ENCODE measurements around the gene SEC14L1.
"Not testable (repeated sequence)": the region's sequence is repeated elsewhere in the genome, so short reads cannot be mapped to it uniquely, and the experiment has no call there.

SEC14L1 gene

DNA sequence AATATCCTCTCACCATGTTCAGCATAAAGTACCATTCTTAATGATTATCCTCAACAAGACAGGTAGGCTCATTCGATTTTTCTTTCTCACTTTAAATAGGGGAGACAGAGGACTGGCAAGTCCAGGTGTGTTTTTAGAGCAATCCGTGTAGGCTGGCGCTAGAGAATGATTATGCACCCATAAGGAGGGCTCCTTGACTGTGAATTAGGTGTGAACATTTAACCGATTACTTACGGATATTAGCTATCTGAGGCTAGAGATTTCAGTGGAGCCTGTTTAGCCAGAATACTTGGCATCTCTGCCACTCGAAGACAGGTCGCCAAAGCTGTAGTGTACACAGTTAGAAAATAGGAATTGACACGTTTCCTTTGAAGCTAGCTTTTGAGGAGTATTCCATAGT is 1.9 kb downstream of the SEC14L1 start:
- DNase-seq (ENCODE audit: low spot score in 2 of 2) (no peak), ATAC-seq (ENCODE audit: low read depth) (no peak)
- Mint-ChIP-seq H3K4me1 (peaks cover 46% of the 10 kb centered on the region), H3K9me3 (peaks cover 2% of the 10 kb centered on the region), H3K27ac (peak overlapping the region; percentile 89), H3K36me3 (peaks cover 16% of the 10 kb centered on the region), H3K27me3 (no peaks in the 10 kb centered on the region), H3K4me3 (peak overlapping the region; percentile 76)

DNA sequence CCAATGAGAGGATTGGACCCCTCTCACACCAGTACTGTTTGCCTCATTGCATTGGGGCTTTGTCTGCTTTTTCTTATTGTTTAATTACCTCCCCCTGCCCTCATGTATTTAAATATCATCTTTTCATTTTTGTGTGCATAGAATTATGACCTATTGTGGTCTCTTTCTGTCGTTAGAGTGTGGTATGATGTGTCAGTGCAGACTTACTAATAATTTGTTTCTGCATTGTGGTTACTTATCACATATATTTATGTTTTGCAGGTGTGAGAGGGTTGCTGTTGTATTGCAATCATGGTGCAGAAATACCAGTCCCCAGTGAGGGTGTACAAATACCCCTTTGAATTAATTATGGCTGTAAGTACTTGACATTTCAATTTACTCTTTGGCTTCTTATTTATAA is 2.5 kb downstream of the SEC14L1 start:
- Mint-ChIP-seq H3K36me3 (peaks cover 16% of the 10 kb centered on the region), H3K27me3 (no peaks in the 10 kb centered on the region), H3K9me3 (peaks cover 2% of the 10 kb centered on the region), H3K4me1 (peaks cover 45% of the 10 kb centered on the region), H3K27ac (no peak overlapping the region), H3K4me3 (peak overlapping the region; percentile 30)
- DNase-seq (ENCODE audit: low spot score in 2 of 2) (no peak), ATAC-seq (ENCODE audit: low read depth) (no peak)

DNA sequence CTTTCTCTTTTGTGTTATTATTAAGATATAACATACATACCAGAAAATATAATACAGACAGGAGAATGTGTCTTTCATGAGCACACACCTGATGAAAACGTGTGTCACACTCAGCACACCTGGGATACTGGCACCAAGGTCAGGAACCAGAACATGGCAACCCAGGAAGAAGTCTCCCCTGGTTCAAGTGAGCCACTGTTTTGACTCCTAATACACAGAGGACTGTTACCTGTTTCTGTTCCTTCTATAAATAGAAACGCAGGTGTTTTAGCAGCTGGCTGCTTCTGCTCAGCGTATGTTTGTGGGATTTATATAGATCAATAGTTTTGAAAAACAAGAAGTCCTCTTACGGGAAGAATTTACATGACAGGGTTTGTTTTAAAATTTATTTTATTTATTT is 3.5 kb downstream of the SEC14L1 start:
- Mint-ChIP-seq H3K4me3 (peak overlapping the region; percentile 44), H3K27me3 (no peaks in the 10 kb centered on the region), H3K4me1 (peaks cover 52% of the 10 kb centered on the region), H3K9me3 (no peaks in the 10 kb centered on the region), H3K36me3 (peaks cover 23% of the 10 kb centered on the region), H3K27ac (peak overlapping the region; percentile 89)
- DNase-seq (ENCODE audit: low spot score in 2 of 2), result no peak
- ATAC-seq (ENCODE audit: low read depth), result no peak

DNA sequence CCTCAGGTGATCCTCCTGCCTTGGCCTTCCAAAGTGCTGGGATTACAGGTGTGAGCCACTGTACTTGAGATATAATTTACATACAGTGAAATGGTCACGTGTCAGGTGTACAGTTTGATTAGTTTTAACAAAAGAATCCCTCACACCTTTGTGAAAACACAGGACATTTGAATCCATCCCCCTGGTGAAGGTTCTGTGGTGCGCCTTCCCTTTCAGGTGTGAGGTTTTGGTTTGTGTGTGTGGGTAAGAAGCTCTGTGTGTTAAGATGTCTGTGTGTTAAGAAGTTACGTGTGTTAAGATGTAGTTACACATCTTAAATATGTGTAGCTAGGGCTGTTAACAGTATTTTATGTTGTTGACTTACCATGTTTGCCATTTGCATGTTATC is 4.4 kb downstream of the SEC14L1 start:
- Mint-ChIP-seq H3K27ac (peak overlapping the region; percentile 89), H3K9me3 (no peaks in the 10 kb centered on the region), H3K36me3 (peaks cover 26% of the 10 kb centered on the region), H3K27me3 (no peaks in the 10 kb centered on the region), H3K4me1 (peaks cover 50% of the 10 kb centered on the region), H3K4me3 (peak overlapping the region; percentile 62)
- no peak for ATAC-seq (ENCODE audit: low read depth)
- DNase-seq (ENCODE audit: low spot score in 2 of 2), result no peak

DNA sequence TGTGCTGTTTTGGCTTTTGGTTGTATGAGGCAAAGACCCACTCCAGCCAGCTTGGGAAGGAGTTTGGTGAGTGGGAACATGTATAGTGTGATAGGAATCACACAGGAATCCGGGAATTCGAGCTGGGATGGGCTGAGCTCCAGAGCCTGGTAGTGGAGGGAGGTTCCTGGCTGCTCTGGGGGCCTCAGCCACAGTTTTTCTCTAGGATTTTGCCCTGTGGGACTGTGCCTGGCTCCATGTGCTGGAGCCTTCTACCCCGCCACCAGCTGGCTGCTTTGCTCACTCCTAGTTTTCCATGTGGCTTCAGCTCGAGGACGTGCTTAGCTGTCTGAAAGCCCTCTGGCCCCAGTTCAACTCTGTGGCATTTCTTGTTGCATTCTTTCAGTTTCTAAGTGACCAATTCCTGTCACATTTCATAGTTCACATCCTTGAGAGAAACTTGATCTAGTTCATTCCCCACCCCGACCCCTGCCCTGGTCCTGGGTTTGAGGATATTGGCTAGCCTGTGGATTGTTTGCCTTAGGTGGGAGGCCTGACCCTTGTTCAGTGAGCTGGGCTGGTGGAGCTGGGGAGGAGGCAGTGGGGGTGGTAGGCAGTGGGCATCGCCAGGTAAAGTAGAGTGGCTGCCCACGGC is 5.0 kb downstream of the SEC14L1 start:
- Mint-ChIP-seq H3K27ac (peak overlapping the region; percentile 89), H3K4me3 (peak overlapping the region; percentile 73), H3K4me1 (peaks cover 52% of the 10 kb centered on the region), H3K27me3 (no peaks in the 10 kb centered on the region), H3K36me3 (peaks cover 31% of the 10 kb centered on the region), H3K9me3 (no peaks in the 10 kb centered on the region)
- ATAC-seq (ENCODE audit: low read depth), result no peak
- no peak for DNase-seq (ENCODE audit: low spot score in 2 of 2)

DNA sequence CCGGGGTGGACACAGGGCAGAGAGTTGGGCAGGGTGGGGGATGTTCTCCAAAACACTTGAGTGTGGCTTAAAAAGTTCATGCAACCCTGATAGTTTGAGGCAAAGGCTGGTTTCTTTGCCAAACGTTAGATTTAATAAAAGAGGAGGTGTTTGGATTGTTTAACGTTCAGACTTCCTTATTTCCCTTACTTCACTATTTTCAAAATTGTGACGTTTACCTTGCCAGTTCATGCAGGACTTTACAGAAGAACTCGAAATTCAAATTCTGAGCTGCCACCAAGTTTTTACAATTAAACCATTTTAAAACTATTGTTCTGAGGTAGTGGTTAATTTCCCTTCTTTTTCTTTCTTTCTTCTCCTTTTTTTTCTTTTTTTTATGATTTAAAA is 5.5 kb downstream of the SEC14L1 start:
- ATAC-seq (ENCODE audit: low read depth), result peak; percentile 28

DNA sequence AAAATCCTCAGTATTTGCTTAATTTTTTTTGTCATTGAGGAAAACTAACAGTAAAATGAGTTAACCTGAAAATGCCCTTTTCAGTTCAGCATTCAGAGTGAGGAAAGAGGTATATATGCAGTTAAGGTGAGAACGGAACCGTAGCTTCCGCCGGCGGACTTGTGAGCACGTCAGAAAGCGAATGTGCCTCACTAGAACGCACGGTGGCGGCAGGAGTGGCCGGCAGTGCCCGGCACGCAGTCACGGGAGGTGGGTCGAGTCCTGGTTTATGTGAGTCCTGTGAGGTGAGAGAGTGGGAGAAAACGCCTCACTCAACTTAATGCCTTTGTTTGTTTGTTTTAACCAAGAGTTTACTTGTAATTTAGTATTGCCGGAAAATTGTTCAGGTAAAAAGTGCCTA is 6.1 kb downstream of the SEC14L1 start:
- no peak for DNase-seq (ENCODE audit: low spot score in 2 of 2)
- Mint-ChIP-seq H3K4me1 (peaks cover 53% of the 10 kb centered on the region), H3K36me3 (peaks cover 38% of the 10 kb centered on the region), H3K9me3 (no peaks in the 10 kb centered on the region), H3K27me3 (no peaks in the 10 kb centered on the region), H3K27ac (peak overlapping the region; percentile 82), H3K4me3 (peak overlapping the region; percentile 86)
- ATAC-seq (ENCODE audit: low read depth), result peak; percentile 56

More for the DNA sequence above, 5.5 kb downstream of the SEC14L1 start:
- H3K4me3 Mint-ChIP-seq, result peak overlapping the region; percentile 73
- DNase-seq (ENCODE audit: low spot score in 2 of 2), result no peak
- peak overlapping the region; percentile 89 for H3K27ac Mint-ChIP-seq
- H3K9me3 Mint-ChIP-seq, result no peaks in the 10 kb centered on the region
- H3K27me3 Mint-ChIP-seq, result no peaks in the 10 kb centered on the region
- H3K4me1 Mint-ChIP-seq, result peaks cover 53% of the 10 kb centered on the region
- H3K36me3 Mint-ChIP-seq, result peaks cover 36% of the 10 kb centered on the region

DNA sequence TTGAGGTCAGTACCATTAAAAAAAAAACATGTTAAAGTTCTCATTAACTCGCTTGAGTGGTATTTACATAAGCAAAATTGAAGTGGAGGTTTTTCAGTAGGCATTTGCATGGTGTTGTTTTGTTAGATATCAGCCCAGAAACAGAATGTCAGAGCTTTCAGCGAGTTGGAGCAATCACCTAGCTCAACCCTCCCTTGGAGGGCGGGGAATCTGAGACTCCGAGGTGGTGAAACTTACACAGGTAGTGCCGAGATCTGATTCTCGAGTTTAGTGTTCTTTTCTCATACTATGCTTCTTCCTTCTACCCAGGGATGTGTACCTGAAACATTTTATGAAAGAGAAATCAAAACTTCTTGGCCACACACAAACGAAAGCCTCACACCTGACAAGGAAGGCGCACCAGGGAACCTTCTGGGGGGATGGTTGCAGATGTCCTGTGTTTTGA is 6.6 kb downstream of the SEC14L1 start:
- DNase-seq (ENCODE audit: low spot score in 2 of 2) (no peak), ATAC-seq (ENCODE audit: low read depth) (peak; percentile 45)
- H3K27me3 Mint-ChIP-seq, result no peaks in the 10 kb centered on the region
- peaks cover 38% of the 10 kb centered on the region for H3K36me3 Mint-ChIP-seq
- H3K27ac Mint-ChIP-seq, result peak overlapping the region; percentile 82
- H3K4me3 Mint-ChIP-seq, result peak overlapping the region; percentile 86
- H3K9me3 Mint-ChIP-seq, result no peaks in the 10 kb centered on the region
- H3K4me1 Mint-ChIP-seq, result peaks cover 50% of the 10 kb centered on the region

DNA sequence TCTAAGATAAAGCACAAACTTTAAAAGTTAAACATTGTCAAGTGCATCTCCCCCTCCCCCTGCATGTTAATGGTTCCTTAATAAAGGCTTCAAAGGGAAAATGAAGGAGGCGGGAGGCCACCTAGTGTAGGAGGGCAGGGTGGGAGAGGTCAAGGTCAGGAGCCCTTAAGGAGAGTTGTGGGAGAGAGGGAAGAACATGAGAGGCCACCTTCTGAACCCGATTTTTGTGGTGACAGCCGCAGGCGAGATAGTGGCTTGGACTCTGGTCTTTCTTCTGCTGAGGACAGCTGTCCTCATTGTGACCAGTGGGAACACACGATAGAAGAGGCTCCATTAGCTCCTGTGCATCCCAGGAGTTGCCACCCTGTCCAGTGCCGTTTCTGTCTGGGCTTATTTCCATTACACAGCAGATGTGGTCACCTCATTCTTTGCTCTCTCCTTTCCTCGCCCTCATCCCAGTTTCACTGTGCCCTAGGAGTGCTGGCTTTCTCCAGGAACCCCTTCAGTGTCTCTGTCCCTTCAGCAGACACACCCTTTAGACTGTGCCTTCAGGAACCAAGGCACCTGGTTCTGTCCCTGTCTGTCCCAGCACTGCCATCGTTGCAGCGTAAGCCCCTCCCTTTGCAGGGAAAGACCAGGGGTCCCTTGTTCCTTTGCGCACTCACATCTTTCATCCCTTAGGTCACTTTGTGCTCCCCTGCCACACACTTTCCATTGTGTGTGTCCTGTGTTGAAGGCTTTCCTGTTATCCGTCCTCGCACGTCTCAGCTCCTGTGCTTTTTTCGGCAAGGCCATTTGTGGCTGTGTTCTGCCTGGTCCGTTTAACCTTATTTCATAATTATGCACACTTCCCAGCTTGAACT is 7.5 kb downstream of the SEC14L1 start:
- ATAC-seq (ENCODE audit: low read depth) (no peak), DNase-seq (ENCODE audit: low spot score in 2 of 2) (no peak)
- Mint-ChIP-seq H3K36me3 (peaks cover 35% of the 10 kb centered on the region), H3K4me1 (peaks cover 47% of the 10 kb centered on the region), H3K27me3 (no peaks in the 10 kb centered on the region), H3K4me3 (no peak overlapping the region), H3K9me3 (no peaks in the 10 kb centered on the region), H3K27ac (peak overlapping the region; percentile 59)

DNA sequence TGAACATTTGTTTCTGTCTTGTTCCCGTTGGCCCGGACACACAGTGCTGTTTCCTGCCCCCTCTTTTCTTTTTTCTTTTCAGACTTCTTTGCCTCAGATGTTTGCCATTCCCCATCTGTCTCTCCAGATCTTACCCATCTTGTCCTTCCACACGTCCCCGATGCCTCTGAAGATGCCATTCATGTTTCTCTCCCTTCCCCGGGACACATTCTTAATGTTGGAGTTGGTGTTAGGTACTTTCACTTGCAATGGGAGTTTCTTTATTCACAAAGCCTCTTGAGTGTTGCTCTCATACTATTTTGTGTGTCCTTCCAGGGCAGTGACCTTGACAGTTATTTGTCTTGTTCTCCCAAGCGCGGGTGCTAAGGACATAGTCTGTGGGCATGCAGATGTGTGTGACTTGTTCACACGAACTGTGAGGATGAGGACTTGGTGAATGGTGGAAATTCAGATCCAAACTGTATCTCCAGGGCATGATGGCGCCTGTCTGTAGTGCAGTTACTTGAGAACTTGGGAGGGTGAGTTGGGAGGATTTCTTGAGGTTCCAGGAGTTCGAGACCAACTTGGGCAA is 8.3 kb downstream of the SEC14L1 start:
- Mint-ChIP-seq H3K4me1 (peaks cover 42% of the 10 kb centered on the region), H3K4me3 (no peak overlapping the region), H3K9me3 (no peaks in the 10 kb centered on the region), H3K36me3 (peaks cover 35% of the 10 kb centered on the region), H3K27me3 (no peaks in the 10 kb centered on the region), H3K27ac (peak overlapping the region; percentile 59)
- DNase-seq (ENCODE audit: low spot score in 2 of 2) (no peak), ATAC-seq (ENCODE audit: low read depth) (no peak)

DNA sequence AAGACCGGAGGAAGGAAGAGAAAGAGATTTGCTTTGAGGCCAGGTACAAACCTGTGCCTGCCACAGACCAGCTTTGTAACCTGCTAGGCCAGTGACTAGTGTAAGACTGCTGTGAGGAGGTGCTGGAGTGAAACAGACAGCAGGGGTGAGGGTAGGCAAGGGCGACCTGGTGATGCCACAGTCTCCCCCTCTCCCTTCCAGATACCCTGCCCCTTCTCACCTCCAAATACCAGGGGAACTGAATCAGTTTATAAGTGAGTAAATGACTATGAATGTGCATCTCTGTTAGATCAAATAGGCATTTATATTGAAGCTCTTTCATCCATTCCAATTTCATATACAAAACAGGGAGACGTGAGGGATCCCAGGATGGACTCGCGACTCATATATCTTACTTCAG is 9.4 kb downstream of the SEC14L1 start:
- ATAC-seq (ENCODE audit: low read depth) (no peak), DNase-seq (ENCODE audit: low spot score in 2 of 2) (no peak)
- Mint-ChIP-seq H3K4me1 (peaks cover 44% of the 10 kb centered on the region), H3K9me3 (no peaks in the 10 kb centered on the region), H3K4me3 (no peak overlapping the region), H3K27me3 (no peaks in the 10 kb centered on the region), H3K36me3 (peaks cover 35% of the 10 kb centered on the region), H3K27ac (no peak overlapping the region)

DNA sequence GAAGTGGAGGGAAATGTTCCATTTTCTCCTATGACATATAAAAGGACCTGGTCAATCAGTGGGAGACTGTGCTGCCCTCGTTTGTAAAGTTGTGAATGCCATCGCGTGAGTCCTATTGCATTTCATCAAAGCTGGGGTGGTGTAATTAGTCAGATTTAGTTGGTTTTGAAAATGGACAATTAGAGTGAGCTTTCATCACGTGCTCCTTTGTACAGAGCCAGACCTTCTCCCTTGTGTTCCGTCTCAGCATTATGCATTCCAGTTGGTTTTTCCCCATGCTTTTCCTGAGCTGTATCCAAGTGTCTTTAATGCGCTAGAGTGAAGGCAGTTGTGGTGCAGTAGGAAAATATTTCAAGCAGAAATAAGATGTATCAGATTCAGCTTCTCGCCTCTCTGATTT is 10.4 kb downstream of the SEC14L1 start:
- ATAC-seq (ENCODE audit: low read depth), result no peak
- no peak for DNase-seq (ENCODE audit: low spot score in 2 of 2)
- Mint-ChIP-seq H3K27me3 (no peaks in the 10 kb centered on the region), H3K4me1 (peaks cover 45% of the 10 kb centered on the region), H3K9me3 (no peaks in the 10 kb centered on the region), H3K4me3 (no peak overlapping the region), H3K36me3 (peaks cover 35% of the 10 kb centered on the region), H3K27ac (no peak overlapping the region)

DNA sequence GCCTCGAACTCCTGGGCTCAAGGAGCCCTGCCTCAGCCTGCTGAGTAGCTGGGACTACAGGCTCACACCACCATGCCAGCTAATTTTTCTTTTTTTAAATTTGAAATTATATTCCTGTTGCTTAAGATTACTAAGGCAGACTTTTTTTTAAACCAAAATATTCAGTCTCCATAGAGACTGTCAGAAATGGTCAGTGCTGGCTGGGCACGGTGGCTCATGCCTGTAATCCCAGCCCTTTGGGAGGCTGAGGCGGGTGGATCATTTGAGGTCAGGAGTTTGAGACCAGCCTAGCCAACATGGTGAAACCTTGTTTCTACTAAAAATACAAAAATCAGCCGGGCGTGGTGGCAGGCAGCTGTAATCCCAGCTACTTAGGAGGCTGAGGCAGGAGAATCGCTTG is 11.3 kb downstream of the SEC14L1 start:
- not testable (repeated sequence) for ATAC-seq (ENCODE audit: low read depth); H3K4me3 Mint-ChIP-seq; H3K27ac Mint-ChIP-seq; H3K27me3 Mint-ChIP-seq; DNase-seq (ENCODE audit: low spot score in 2 of 2); H3K9me3 Mint-ChIP-seq
- Mint-ChIP-seq H3K36me3 (peaks cover 32% of the 10 kb centered on the region), H3K4me1 (peaks cover 41% of the 10 kb centered on the region)

DNA sequence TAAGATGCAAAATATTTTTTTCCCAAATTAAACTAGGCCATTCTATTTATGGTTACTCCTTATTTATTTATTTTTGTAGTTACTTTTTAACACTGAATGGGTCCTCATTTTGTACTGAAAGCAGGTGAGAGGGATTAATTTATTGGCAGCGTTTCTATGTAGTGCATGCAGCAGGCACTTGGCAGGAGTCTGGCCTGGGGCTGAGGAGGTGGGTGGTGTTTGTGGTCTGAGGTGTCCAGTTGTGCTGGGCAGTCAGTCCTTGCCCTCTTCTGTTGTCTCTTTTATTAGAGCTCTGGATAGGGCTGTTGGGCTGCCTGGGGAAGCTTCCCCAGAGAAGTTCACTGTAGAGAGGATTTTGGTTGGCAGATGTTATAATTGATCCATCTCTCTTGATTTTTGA is 12.7 kb downstream of the SEC14L1 start:
- Mint-ChIP-seq H3K4me1 (peaks cover 37% of the 10 kb centered on the region), H3K27ac (no peak overlapping the region), H3K9me3 (no peaks in the 10 kb centered on the region), H3K27me3 (no peaks in the 10 kb centered on the region), H3K4me3 (no peak overlapping the region), H3K36me3 (peaks cover 34% of the 10 kb centered on the region)
- DNase-seq (ENCODE audit: low spot score in 2 of 2) (no peak), ATAC-seq (ENCODE audit: low read depth) (no peak)

Measured in memory B cell (primary cell).